PFSK-1 (cell line): Measurements from ENCODE around the gene HSBP1L1.

Experiments used
- REST ChIP-seq, 2 experiments: IDR thresholded peaks; 2 replicates each; pipeline versions ENCODE4 v1.6.1 to v1.8.0; 2011 to 2012; ENCODE audit warnings: low read depth in 2 of 2, low read length in 2 of 2, control low read depth in 1 of 2, inconsistent platforms in 1 of 2, mild to moderate bottlenecking in 1 of 2, moderate library complexity in 1 of 2; ENCODE audit not compliant: insufficient read depth in 1 of 2
- SIN3A ChIP-seq: IDR thresholded peaks from 2 replicates; pipeline ENCODE4 v1.6.1; 2012; ENCODE audit warnings: mild to moderate bottlenecking, low read length, moderate library complexity, borderline replicate concordance; ENCODE audit not compliant: insufficient read depth
- TAF1 ChIP-seq: IDR thresholded peaks from 2 replicates; pipeline ENCODE4 v1.6.1; 2012; ENCODE audit warnings: low read length, control low read depth, borderline replicate concordance; ENCODE audit not compliant: insufficient read depth

- TF ChIP-seq REST (IDR thresholded peaks at IDR 0.05; ENCODE audit: insufficient read depth in 1 of 2, low read depth in 2 of 2, low read length in 2 of 2) (no peak), TAF1 (no peak), SIN3A (no peak)
Measured at GRCh38 chr18:79989195-79989497, 24.7 kb downstream of the HSBP1L1 start.
